GM23338 (cell line): ENCODE measurements around the gene ABI1. TPM values are rescaled to one million over a fixed set of nuclear protein-coding genes. Genes with fewer than 3 reads are reported as not detected.

Experiments used
- ATAC-seq: fragments of 200-7000 bp; cut with Tn5 transposase; 3 replicates; pipeline ENCODE4 v1.9.1; 2020
- DNase-seq: peaks from one replicate; pipeline ENCODE4 v3.0.0-alpha.2; 2015; ENCODE audit warnings: low spot score
- H2AFZ ChIP-seq: fragments of 200-600 bp; sonication (generic); 2 replicates; pipeline ENCODE4 v1.8.0; 2016; ENCODE audit warnings: antibody characterized with exemption, mild to moderate bottlenecking, moderate library complexity
- H3F3A ChIP-seq: fragments of 200-600 bp; sonication (generic); replicated peaks from 2 replicates; pipeline ENCODE4 v1.8.0; 2017; ENCODE audit warnings: antibody characterized with exemption, mixed run types, low read depth
- H3K27ac ChIP-seq: fragments of 200-600 bp; sonication (generic); 2 replicates; pipeline ENCODE4 v1.6.1; 2016; ENCODE audit warnings: low read depth
- H3K27me3 ChIP-seq: fragments of 200-600 bp; sonication (generic); 2 replicates; pipeline ENCODE4 v1.8.0; 2016; ENCODE audit warnings: mild to moderate bottlenecking, mixed run types, moderate library complexity; ENCODE audit not compliant: insufficient read depth
- H3K36me3 ChIP-seq: fragments of 200-600 bp; sonication (generic); 2 replicates; pipeline ENCODE4 v1.8.0; 2016; ENCODE audit warnings: mild to moderate bottlenecking; ENCODE audit not compliant: insufficient read depth
- H3K4me1 ChIP-seq: fragments of 200-600 bp; sonication (generic); 2 replicates; pipeline ENCODE4 v1.8.0; 2016; ENCODE audit warnings: mild to moderate bottlenecking, moderate library complexity; ENCODE audit not compliant: insufficient read depth
- H3K4me2 ChIP-seq: fragments of 200-600 bp; sonication (generic); 2 replicates; pipeline ENCODE4 v1.7.1; 2017; ENCODE audit warnings: mixed run types
- H3K4me3 ChIP-seq: fragments of 200-600 bp; sonication (generic); 2 replicates; pipeline ENCODE4 v1.6.1; 2016; ENCODE audit warnings: mixed run types
- H3K79me2 ChIP-seq: fragments of 200-600 bp; sonication (generic); replicated peaks from 2 replicates; pipeline ENCODE4 v1.8.0; 2017; ENCODE audit warnings: mild to moderate bottlenecking; ENCODE audit not compliant: insufficient read depth
- H3K9me2 ChIP-seq: fragments of 200-600 bp; sonication (generic); 2 replicates; pipeline ENCODE4 v1.8.0; 2017; ENCODE audit not compliant: insufficient read depth
- H4K20me1 ChIP-seq: fragments of 200-600 bp; sonication (generic); replicated peaks from 2 replicates; pipeline ENCODE4 v1.8.0; 2017; ENCODE audit warnings: mild to moderate bottlenecking; ENCODE audit not compliant: insufficient read depth
- H3K27ac Mint-ChIP-seq: 2 replicates; pipeline ENCODE4 v1.8.0; 2020; ENCODE audit warnings: inconsistent platforms, mild to moderate bottlenecking, moderate library complexity, mixed read lengths
- H3K27me3 Mint-ChIP-seq: 3 replicates; pipeline ENCODE4 v1.8.0; 2022; ENCODE audit warnings: low read depth, mild to moderate bottlenecking, moderate library complexity, mixed read lengths, inconsistent platforms; ENCODE audit not compliant: insufficient read depth, poor library complexity
- H3K36me3 Mint-ChIP-seq: 3 replicates; pipeline ENCODE4 v1.8.0; 2021; ENCODE audit warnings: low read depth, mild to moderate bottlenecking, inconsistent platforms, moderate library complexity, mixed read lengths
- H3K4me1 Mint-ChIP-seq: 3 replicates; pipeline ENCODE4 v1.8.0; 2020; ENCODE audit warnings: mild to moderate bottlenecking, inconsistent platforms, mixed read lengths
- H3K4me3 Mint-ChIP-seq: 3 replicates; pipeline ENCODE4 v1.8.0; 2021; ENCODE audit warnings: moderate library complexity, mild to moderate bottlenecking, inconsistent platforms, mixed read lengths
- H3K9me3 Mint-ChIP-seq: 3 replicates; pipeline ENCODE4 v1.8.0; 2020; ENCODE audit warnings: moderate library complexity, mild to moderate bottlenecking, inconsistent platforms, mixed read lengths
- CREB1 ChIP-seq: fragments of 250-450 bp; sonication (Bioruptor Pico); IDR thresholded peaks from 2 replicates; pipeline ENCODE4 v1.5.0; 2020; ENCODE audit warnings: low read depth, mild to moderate bottlenecking, moderate library complexity
- CTCF ChIP-seq, 2 experiments: fragments of 200-600 bp in 1 of 2; sonication (generic) in 1 of 2; conservative IDR thresholded peaks; 2 replicates each; pipeline versions ENCODE4 v1.5.1 to v1.6.1; 2016 to 2017; ENCODE audit warnings: antibody characterized with exemption in 2 of 2, low read depth in 2 of 2, mild to moderate bottlenecking in 2 of 2, moderate library complexity in 1 of 2
- ETS1 ChIP-seq: IDR thresholded peaks from 2 replicates; pipeline ENCODE4 v1.6.1; 2016; ENCODE audit warnings: antibody characterized with exemption
- EZH2 ChIP-seq: fragments of 200-600 bp; sonication (generic); IDR thresholded peaks from one replicate; pipeline ENCODE4 v1.8.0; 2017; ENCODE audit warnings: antibody characterized with exemption, mild to moderate bottlenecking, low read depth; ENCODE audit not compliant: unreplicated experiment
- EZH2phosphoT487 ChIP-seq: fragments of 200-600 bp; sonication (generic); IDR thresholded peaks from one replicate; pipeline ENCODE4 v1.8.1; 2018; ENCODE audit warnings: antibody characterized with exemption; ENCODE audit not compliant: unreplicated experiment
- JUNB ChIP-seq: IDR thresholded peaks from one replicate; pipeline ENCODE4 v1.6.1; 2016; ENCODE audit warnings: antibody characterized with exemption; ENCODE audit not compliant: unreplicated experiment
- NANOG ChIP-seq: IDR thresholded peaks from 2 replicates; pipeline ENCODE4 v1.6.1; 2016; ENCODE audit warnings: antibody characterized with exemption, borderline replicate concordance
- POLR2AphosphoS5 ChIP-seq: IDR thresholded peaks from 2 replicates; pipeline ENCODE4 v1.6.1; 2016; ENCODE audit warnings: antibody characterized with exemption, low read depth
- REST ChIP-seq: IDR thresholded peaks from one replicate; pipeline ENCODE4 v1.6.1; 2018; ENCODE audit warnings: antibody characterized with exemption; ENCODE audit not compliant: unreplicated experiment
- STAT1 ChIP-seq: IDR thresholded peaks from one replicate; pipeline ENCODE4 v1.6.1; 2016; ENCODE audit warnings: antibody characterized with exemption; ENCODE audit not compliant: unreplicated experiment
- ZNF114 ChIP-seq: fragments of 250-450 bp; sonication (Bioruptor Pico); IDR thresholded peaks from 2 replicates; pipeline ENCODE4 v1.5.0; 2020; ENCODE audit warnings: mild to moderate bottlenecking, moderate library complexity
- ZNF331 ChIP-seq: fragments of 250-450 bp; sonication (Bioruptor Pico); IDR thresholded peaks from 2 replicates; pipeline ENCODE4 v1.5.0; 2020; ENCODE audit warnings: low read depth, mild to moderate bottlenecking, moderate library complexity
- ZNF462 ChIP-seq: fragments of 250-450 bp; sonication (Bioruptor Pico); IDR thresholded peaks from 2 replicates; pipeline ENCODE4 v1.5.0; 2020; ENCODE audit warnings: mild to moderate bottlenecking, moderate library complexity
- polyA plus RNA-seq: library from polyadenylated mRNA; unstranded; fragments of >200 nt; fragmentation: Nextera tagmentation; extraction: Ambion mirVana; gene quantifications from 2 replicates; pipeline ENCODE4 v1.2.1, GENCODE V29; 2016
- total RNA-seq: library from RNA; depleted of rRNA; stranded (reverse); fragments of >200 nt; shearing (Covaris generic); gene quantifications from 2 replicates; pipeline ENCODE4 v1.2.3, GENCODE V29; 2014

The ABI1 gene
- total and polyA plus RNA-seq, 2 experiments from 2014 or later, result 22.3 to 30.7 TPM

- H3K36me3 ChIP-seq, result peaks cover 18% of the 10 kb centered on the region
- no peak for ATAC-seq
These were observed 119.4 kb downstream of the ABI1 start for GRCh38 chr10:26741368-26741767.

More at GRCh38 chr10:26741368-26741767, 119.4 kb downstream of the ABI1 start:
- H3K27ac ChIP-seq, result no peak overlapping the region
- TF ChIP-seq JUNB (no peak), NANOG (no peak), STAT1 (no peak), CREB1 (CRISPR knock-in tag) (no peak), REST (no peak), ZNF462 (CRISPR knock-in tag) (no peak), ETS1 (no peak), CTCF (conservative IDR thresholded peaks at IDR 0.05; ENCODE audit: low read depth in 2 of 2) (no peak), EZH2 (no peak), EZH2phosphoT487 (no peak), POLR2AphosphoS5 (no peak), ZNF114 (CRISPR knock-in tag) (no peak), ZNF331 (CRISPR knock-in tag) (no peak)
- Mint-ChIP-seq H3K4me3 (no peak overlapping the region), H3K4me1 (peaks cover 11% of the 10 kb centered on the region), H3K27me3 (peaks cover 5% of the 10 kb centered on the region), H3K9me3 (no peaks in the 10 kb centered on the region), H3K36me3 (peaks cover 77% of the 10 kb centered on the region), H3K27ac (no peak overlapping the region)
- H3K9me2 ChIP-seq, result no peaks in the 10 kb centered on the region
- H3K4me1 ChIP-seq, result peaks cover 5% of the 10 kb centered on the region; the same call in 1 of the 2 replicates
- no peak overlapping the region for H2AFZ ChIP-seq
- no peaks in the 10 kb centered on the region for H3K27me3 ChIP-seq
- no peak overlapping the region for H3K4me3 ChIP-seq
- no peaks in the 10 kb centered on the region for H3K79me2 ChIP-seq
- DNase-seq, result no peak
- H4K20me1 ChIP-seq, result no peaks in the 10 kb centered on the region
- no peaks in the 10 kb centered on the region for H3F3A ChIP-seq
- no peak overlapping the region for H3K4me2 ChIP-seq
